Measurements from ENCODE around the gene GPC6.

GPC6 gene

GRCh38 chr13:94088742-94089141 lies 862.1 kb downstream of the GPC6 start:
- TF ChIP-seq CTCF (conservative IDR thresholded peaks at IDR 0.05; ENCODE audit: low read depth, low read length), result no peak
- no peak overlapping the region for H3K4me3 ChIP-seq (ENCODE audit: low read depth, low read length)
- DNase-seq (ENCODE audit: low read depth), result no peak

GRCh38 chr13:94090773-94091480 lies 864.3 kb downstream of the GPC6 start:
- peak overlapping the region; percentile 28 for H3K4me3 ChIP-seq (ENCODE audit: low read depth, low read length)
- peak; percentile 58 for DNase-seq (ENCODE audit: low read depth)
- TF ChIP-seq CTCF (conservative IDR thresholded peaks at IDR 0.05; ENCODE audit: low read depth, low read length), result no peak

- no peak for DNase-seq (ENCODE audit: low read depth)
- no peak for TF ChIP-seq CTCF (conservative IDR thresholded peaks at IDR 0.05; ENCODE audit: low read depth, low read length)
- H3K4me3 ChIP-seq (ENCODE audit: low read depth, low read length), result no peak overlapping the region
Observed at GRCh38 chr13:94093652-94094315, 867.2 kb downstream of the GPC6 start.

GRCh38 chr13:94109715-94110374 lies 883.2 kb downstream of the GPC6 start:
- no peak for DNase-seq (ENCODE audit: low read depth)
- TF ChIP-seq CTCF (conservative IDR thresholded peaks at IDR 0.05; ENCODE audit: low read depth, low read length), result no peak
- H3K4me3 ChIP-seq (ENCODE audit: low read depth, low read length), result no peak overlapping the region

GRCh38 chr13:94112227-94112626 lies 885.6 kb downstream of the GPC6 start:
- TF ChIP-seq CTCF (conservative IDR thresholded peaks at IDR 0.05; ENCODE audit: low read depth, low read length), result no peak
- no peak overlapping the region for H3K4me3 ChIP-seq (ENCODE audit: low read depth, low read length)
- peak; percentile 96 for DNase-seq (ENCODE audit: low read depth)

GRCh38 chr13:94112731-94113130 lies 886.1 kb downstream of the GPC6 start:
- no peak for DNase-seq (ENCODE audit: low read depth)
- TF ChIP-seq CTCF (conservative IDR thresholded peaks at IDR 0.05; ENCODE audit: low read depth, low read length), result peak; percentile 30
- no peak overlapping the region for H3K4me3 ChIP-seq (ENCODE audit: low read depth, low read length)

Data from choroid plexus epithelial cell (primary cell).